Retinal pigment epithelial cell (primary cell): ENCODE data around the gene CPED1.

ENCODE experiments used
- DNase-seq: peaks from one replicate; pipeline ENCODE4 v3.0.0-alpha.2; 2010; ENCODE audit warnings: low read depth
- H3K4me3 ChIP-seq: 2 replicates; pipeline ENCODE4 v1.5.1; 2011; ENCODE audit warnings: mild to moderate bottlenecking, low read length, control low read depth, moderate library complexity
- TF ChIP-seq, protein P1 (sequence below): conservative IDR thresholded peaks from 2 replicates; pipeline ENCODE4 v1.5.1; 2011; ENCODE audit warnings: low read depth, low read length, control low read depth, inconsistent platforms

CPED1 gene

DNA sequence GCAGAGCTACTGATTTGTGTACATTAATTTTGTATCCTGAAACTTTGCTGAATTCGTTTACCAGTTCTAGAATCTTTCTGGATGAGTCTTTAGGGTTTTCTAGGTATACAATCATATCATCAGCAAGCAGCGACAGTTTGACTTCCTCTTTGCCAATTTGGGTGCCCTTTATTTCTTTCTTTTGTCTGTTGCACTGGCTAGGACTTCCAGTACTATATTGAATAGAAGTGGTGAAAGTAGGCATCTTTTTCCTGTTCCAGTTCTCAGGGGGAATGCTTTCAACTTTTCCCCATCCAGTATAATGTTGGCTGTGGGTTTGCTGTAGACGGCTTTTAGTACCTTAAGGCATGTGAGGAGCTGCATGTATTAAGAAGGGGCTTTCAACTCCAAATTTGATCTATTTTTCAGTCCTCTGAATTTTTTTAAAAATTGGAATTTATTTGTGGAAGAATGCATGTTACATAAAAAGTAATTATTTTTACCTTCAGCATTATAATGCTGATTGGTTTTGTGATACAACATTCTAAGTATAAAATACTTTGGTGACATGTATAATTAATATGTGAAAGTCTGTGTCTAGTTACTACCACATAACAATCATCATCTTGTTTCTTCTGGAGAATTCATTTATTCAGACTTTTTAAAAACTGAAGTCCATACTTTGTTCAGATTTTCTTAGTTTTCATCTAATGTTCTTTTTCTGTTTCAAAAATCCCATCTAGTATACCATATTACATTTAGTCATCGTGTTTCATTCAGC lies 49.6 kb downstream of the CPED1 start:
- H3K4me3 ChIP-seq: no peak overlapping the region
- TF ChIP-seq, protein P1, sequence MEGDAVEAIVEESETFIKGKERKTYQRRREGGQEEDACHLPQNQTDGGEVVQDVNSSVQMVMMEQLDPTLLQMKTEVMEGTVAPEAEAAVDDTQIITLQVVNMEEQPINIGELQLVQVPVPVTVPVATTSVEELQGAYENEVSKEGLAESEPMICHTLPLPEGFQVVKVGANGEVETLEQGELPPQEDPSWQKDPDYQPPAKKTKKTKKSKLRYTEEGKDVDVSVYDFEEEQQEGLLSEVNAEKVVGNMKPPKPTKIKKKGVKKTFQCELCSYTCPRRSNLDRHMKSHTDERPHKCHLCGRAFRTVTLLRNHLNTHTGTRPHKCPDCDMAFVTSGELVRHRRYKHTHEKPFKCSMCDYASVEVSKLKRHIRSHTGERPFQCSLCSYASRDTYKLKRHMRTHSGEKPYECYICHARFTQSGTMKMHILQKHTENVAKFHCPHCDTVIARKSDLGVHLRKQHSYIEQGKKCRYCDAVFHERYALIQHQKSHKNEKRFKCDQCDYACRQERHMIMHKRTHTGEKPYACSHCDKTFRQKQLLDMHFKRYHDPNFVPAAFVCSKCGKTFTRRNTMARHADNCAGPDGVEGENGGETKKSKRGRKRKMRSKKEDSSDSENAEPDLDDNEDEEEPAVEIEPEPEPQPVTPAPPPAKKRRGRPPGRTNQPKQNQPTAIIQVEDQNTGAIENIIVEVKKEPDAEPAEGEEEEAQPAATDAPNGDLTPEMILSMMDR: no peak
- DNase-seq: no peak

DNA sequence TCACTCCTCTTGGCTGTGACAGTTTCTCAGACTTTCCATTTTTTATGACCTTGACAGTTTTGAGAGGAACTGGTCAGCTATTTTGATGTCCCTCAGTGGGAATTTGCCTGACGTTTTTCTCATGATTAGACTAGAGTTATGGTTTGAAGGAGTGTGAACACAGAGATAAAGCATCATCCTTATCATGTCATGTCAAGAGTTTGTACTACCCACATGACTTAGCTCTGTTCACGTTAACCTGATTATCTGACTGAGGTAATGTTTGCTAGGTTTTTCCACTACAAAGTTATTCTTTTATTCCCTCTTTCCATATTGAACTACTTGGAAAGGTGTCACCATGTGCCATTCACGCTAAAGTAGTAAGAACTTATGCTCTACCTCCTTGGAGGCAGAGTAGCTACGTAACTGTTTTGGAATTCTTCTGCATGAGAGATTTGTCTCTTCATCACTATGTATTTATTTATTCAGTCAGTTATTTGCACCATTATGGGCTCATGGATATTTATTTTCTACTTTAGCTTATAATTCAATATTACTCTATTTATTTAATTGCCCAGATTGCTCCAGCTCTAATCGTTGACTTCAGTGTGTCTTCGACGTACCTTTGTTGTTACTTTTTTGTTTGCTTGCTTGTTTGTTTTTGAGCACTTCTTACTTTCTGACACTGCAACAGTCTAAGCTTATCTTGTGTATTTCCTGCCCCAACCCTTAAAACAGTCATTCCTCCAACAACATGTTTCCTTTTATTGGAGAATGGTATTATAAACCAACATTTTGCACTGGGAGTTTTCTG lies 50.4 kb downstream of the CPED1 start:
- H3K4me3 ChIP-seq: no peak overlapping the region
- TF ChIP-seq, protein P1: no peak
- no peak for DNase-seq

DNA sequence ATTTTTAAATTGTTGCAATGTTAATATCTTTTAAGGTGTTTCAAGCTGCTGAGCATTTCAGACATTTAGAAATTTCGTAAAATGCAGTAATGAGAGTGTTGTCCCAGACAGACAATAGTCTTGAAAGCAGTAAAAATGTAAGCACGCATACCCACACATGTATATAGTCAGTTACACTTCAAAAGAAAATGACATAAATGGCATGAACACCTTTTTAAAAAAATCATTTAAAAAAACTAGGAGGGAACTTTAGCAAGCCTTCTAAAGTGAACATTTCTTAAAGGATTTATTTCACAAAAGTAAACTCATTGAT lies 51.0 kb downstream of the CPED1 start:
- TF ChIP-seq, protein P1: no peak
- no peak for DNase-seq
- no peak overlapping the region for H3K4me3 ChIP-seq

DNA sequence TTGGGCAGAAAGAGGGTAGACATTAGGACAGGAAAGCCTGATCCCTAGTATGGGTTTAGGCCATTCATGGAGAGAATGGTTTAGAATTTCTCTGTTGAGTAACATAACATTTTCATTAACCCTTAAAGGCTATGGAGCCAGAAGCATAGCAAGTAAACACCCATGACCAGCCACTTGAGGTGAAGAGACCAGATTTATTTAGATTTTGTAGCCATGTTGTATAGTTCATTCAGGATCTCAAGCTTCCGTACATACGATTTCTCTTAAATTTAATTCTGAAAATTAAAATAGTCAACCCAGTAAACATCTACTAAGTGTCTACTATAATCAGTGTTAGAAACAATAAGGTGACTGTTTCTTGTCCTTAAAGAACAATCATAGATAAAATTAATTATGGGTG lies 51.5 kb downstream of the CPED1 start:
- TF ChIP-seq, protein P1: no peak
- no peak for DNase-seq
- H3K4me3 ChIP-seq: no peak overlapping the region

DNA sequence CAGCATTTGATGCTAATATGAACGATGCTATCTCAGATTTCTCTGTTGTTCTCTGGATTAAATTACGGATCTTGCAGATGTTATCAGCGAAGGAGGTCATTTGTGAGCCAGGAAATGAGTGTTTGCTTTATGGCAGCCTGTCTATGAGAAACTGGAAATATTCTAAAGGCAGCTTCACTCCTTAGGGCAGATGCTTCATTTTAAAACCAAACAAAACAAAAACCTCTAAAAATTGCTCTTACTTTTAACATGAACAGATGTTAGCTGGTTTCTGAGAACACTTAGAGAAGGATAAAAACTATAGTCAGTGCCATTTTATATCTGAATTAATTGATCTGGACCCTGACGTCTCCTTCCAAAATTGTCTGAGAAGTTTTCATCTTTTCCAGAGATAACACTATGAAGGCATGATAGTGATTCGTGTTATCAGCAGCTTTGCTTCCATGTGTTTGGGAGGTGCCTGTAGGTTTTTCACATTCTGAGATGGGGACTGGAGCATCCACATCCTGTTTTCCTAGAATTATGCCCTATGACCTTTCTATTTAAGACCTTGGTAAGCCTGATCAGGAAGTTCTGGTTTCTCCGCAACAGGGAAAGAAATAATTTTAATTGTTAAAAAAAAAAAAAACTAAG lies 53.1 kb downstream of the CPED1 start:
- TF ChIP-seq, protein P1: no peak
- no peak overlapping the region for H3K4me3 ChIP-seq
- no peak for DNase-seq

DNA sequence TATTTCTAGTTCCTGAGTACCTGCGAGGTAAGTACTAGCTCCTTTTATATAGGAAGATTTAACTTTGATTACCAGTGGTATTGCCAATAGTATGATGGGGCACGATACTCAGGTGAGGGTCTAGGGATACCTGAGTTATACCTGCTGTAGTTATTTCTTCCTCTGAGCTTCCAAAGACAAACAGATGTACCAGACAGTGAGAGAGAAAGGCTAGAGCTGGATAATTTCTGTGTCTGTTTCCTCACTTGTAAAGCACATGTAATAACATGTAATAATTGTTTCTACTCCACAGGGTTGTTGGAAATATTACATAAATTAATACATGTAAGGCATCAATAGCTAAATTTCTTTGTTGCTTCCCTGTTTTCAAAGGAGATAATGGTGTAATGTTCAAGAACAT lies 53.7 kb downstream of the CPED1 start:
- H3K4me3 ChIP-seq: no peak overlapping the region
- no peak for DNase-seq
- TF ChIP-seq, protein P1: no peak
